IMR-90 (cell line): ENCODE measurements around the gene TINAG.
A peak's percentile ranks its signal among the peaks of the same experiment; 100 is the strongest.

Experiments
- BHLHE40 ChIP-seq: fragments of 150-350 bp; IDR thresholded peaks from 2 replicates; pipeline ENCODE4 v1.6.1; 2016; ENCODE audit warnings: mild to moderate bottlenecking, low read depth, low read length
- CEBPB ChIP-seq: IDR thresholded peaks from 2 replicates; pipeline ENCODE4 v1.6.1; 2012; ENCODE audit warnings: low read depth, low read length, improper control_type of control experiment
- MAFK ChIP-seq: IDR thresholded peaks from 2 replicates; pipeline ENCODE4 v1.6.1; 2012; ENCODE audit warnings: low read depth, low read length, improper control_type of control experiment
- MXI1 ChIP-seq: IDR thresholded peaks from 2 replicates; pipeline ENCODE4 v1.6.1; 2012; ENCODE audit warnings: low read depth, mild to moderate bottlenecking, low read length, moderate library complexity, borderline replicate concordance
- POLR2A ChIP-seq: IDR thresholded peaks from 2 replicates; pipeline ENCODE4 v1.6.1; 2012; ENCODE audit warnings: mild to moderate bottlenecking, low read depth, low read length
- RAD21 ChIP-seq: IDR thresholded peaks from 2 replicates; pipeline ENCODE4 v1.6.1; 2012; ENCODE audit warnings: low read length, improper control_type of control experiment
- RCOR1 ChIP-seq: IDR thresholded peaks from 2 replicates; pipeline ENCODE4 v1.6.1; 2012; ENCODE audit warnings: mild to moderate bottlenecking, low read length, improper control_type of control experiment; ENCODE audit not compliant: insufficient replicate concordance
- TF ChIP-seq, protein P1 (sequence below): conservative IDR thresholded peaks from 2 replicates; pipeline ENCODE4 v1.5.1; 2012; ENCODE audit warnings: mild to moderate bottlenecking, low read depth, low read length, improper control_type of control experiment
- TF ChIP-seq, protein P2 (sequence below): fragments of 150-350 bp; IDR thresholded peaks from 2 replicates; pipeline ENCODE4 v1.6.1; 2017; ENCODE audit warnings: mild to moderate bottlenecking, antibody characterized with exemption, low read length, low read depth
- TF ChIP-seq, protein P3 (sequence below): fragments of 150-350 bp; IDR thresholded peaks from 2 replicates; pipeline ENCODE4 v1.6.1; 2016; ENCODE audit warnings: low read depth, mild to moderate bottlenecking, low read length, moderate library complexity, borderline replicate concordance

DNA sequence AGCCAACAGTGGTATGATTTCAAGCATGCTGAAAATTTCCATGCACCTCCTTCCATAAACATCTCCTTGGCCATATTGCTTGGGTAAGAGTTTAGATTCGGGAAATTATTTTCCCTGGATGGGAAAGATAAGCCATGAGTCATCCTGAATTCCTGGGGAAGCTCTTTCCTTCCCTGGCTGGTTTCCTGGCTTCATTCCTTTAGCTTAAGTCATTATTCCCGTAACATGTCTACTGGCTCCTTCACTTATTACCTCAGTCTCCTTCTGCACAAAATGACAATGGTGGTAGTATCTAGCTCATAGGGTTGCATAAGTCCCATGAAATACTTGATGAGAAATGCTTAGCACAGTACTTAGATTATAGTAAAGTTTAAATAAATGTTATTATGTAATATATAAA is 27.6 kb downstream of the TINAG start:
- TF ChIP-seq POLR2A = no peak
- TF ChIP-seq, protein P1, sequence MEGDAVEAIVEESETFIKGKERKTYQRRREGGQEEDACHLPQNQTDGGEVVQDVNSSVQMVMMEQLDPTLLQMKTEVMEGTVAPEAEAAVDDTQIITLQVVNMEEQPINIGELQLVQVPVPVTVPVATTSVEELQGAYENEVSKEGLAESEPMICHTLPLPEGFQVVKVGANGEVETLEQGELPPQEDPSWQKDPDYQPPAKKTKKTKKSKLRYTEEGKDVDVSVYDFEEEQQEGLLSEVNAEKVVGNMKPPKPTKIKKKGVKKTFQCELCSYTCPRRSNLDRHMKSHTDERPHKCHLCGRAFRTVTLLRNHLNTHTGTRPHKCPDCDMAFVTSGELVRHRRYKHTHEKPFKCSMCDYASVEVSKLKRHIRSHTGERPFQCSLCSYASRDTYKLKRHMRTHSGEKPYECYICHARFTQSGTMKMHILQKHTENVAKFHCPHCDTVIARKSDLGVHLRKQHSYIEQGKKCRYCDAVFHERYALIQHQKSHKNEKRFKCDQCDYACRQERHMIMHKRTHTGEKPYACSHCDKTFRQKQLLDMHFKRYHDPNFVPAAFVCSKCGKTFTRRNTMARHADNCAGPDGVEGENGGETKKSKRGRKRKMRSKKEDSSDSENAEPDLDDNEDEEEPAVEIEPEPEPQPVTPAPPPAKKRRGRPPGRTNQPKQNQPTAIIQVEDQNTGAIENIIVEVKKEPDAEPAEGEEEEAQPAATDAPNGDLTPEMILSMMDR = no peak
- TF ChIP-seq RAD21 = no peak
- TF ChIP-seq, protein P2, sequence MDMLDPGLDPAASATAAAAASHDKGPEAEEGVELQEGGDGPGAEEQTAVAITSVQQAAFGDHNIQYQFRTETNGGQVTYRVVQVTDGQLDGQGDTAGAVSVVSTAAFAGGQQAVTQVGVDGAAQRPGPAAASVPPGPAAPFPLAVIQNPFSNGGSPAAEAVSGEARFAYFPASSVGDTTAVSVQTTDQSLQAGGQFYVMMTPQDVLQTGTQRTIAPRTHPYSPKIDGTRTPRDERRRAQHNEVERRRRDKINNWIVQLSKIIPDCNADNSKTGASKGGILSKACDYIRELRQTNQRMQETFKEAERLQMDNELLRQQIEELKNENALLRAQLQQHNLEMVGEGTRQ = no peak
- peak; percentile 37; the same call in 1 of the 2 replicates for TF ChIP-seq BHLHE40
- TF ChIP-seq CEBPB = peak; percentile 96
- peak; percentile 5; the same call in 1 of the 2 replicates for TF ChIP-seq MAFK
- TF ChIP-seq MXI1 = no peak
- TF ChIP-seq RCOR1 = no peak
- TF ChIP-seq, protein P3, sequence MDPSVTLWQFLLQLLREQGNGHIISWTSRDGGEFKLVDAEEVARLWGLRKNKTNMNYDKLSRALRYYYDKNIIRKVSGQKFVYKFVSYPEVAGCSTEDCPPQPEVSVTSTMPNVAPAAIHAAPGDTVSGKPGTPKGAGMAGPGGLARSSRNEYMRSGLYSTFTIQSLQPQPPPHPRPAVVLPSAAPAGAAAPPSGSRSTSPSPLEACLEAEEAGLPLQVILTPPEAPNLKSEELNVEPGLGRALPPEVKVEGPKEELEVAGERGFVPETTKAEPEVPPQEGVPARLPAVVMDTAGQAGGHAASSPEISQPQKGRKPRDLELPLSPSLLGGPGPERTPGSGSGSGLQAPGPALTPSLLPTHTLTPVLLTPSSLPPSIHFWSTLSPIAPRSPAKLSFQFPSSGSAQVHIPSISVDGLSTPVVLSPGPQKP = no peak
